Thymus (tissue), 11 donors: ENCODE results near the gene MRPS27. TPM values are rescaled to one million over a fixed set of nuclear protein-coding genes. Genes with fewer than 3 reads are reported as not detected.

Experiments
- DNase-seq, 9 donors: peaks; one replicate each; pipeline ENCODE4 v3.0.0-alpha.2; 2013; ENCODE audit warnings: low spot score in 9 of 9, low read depth in 6 of 9, missing footprints in 1 of 9
- H3K27ac ChIP-seq, 2 donors: one replicate each; pipeline ENCODE4 v1.5.1; 2013; ENCODE audit warnings: control low read depth in 1 of 2, low read depth in 1 of 2, low read length in 1 of 2, mild to moderate bottlenecking in 1 of 2, moderate library complexity in 1 of 2
- H3K27me3 ChIP-seq, 2 donors: one replicate each; pipeline ENCODE4 v1.5.1; 2013; ENCODE audit warnings: low read length in 1 of 2; ENCODE audit not compliant: control insufficient read depth in 2 of 2, insufficient read depth in 1 of 2
- H3K36me3 ChIP-seq, 2 donors: one replicate each; pipeline ENCODE4 v1.5.1; 2013; ENCODE audit warnings: low read length in 1 of 2, mild to moderate bottlenecking in 1 of 2, moderate library complexity in 1 of 2; ENCODE audit not compliant: control insufficient read depth in 2 of 2, insufficient read depth in 2 of 2
- H3K4me1 ChIP-seq, 2 donors: one replicate each; pipeline ENCODE4 v1.5.1; 2013; ENCODE audit warnings: low read length in 2 of 2; ENCODE audit not compliant: control insufficient read depth in 2 of 2, insufficient read depth in 2 of 2
- H3K4me3 ChIP-seq, 2 donors: one replicate each; pipeline ENCODE4 v1.5.1; 2013; ENCODE audit warnings: low read length in 2 of 2, control low read depth in 1 of 2, mild to moderate bottlenecking in 1 of 2
- H3K9me3 ChIP-seq, 2 donors: one replicate each; pipeline ENCODE4 v1.5.1; 2013; ENCODE audit warnings: low read length in 1 of 2, mild to moderate bottlenecking in 1 of 2; ENCODE audit not compliant: control insufficient read depth in 2 of 2, insufficient read depth in 1 of 2
- WGBS: extraction: QIAGEN DNeasy Blood & Tissue Kit; methylation state at CpG from one replicate; pipeline ENCODE4 v1.1.7; 2013; 5-methylcytosine and 5-hydroxymethylcytosine counted together
- polyA plus RNA-seq: library from polyadenylated mRNA; stranded (reverse); fragments of 200-250 nt; gene quantifications from one replicate; pipeline ENCODE4 v1.2.3, GENCODE V29; 2013
- total RNA-seq: library from RNA; stranded (reverse); fragments of 120-200 nt; gene quantifications from one replicate; pipeline ENCODE4 v1.2.4, GENCODE V29; 2013
- donor health status: healthy.

Gene MRPS27
- total and polyA plus RNA-seq, 2 donors: 27.9 to 46.0 TPM

GRCh38 chr5:72267685-72268084 is 52.4 kb downstream of the MRPS27 start:
- Histone ChIP-seq H3K27ac (no peak overlapping the region), H3K4me1 (no peaks in the 10 kb centered on the region), H3K36me3 (peaks cover 0 to 4% of the 10 kb centered on the region in 2 donors), H3K9me3 (no peaks in the 10 kb centered on the region), H3K4me3 (no peak overlapping the region), H3K27me3 (no peaks in the 10 kb centered on the region)
- no peak for DNase-seq

GRCh38 chr5:72266862-72267261 is 53.2 kb downstream of the MRPS27 start:
- Histone ChIP-seq H3K4me1 (no peaks in the 10 kb centered on the region), H3K36me3 (no peaks in the 10 kb centered on the region), H3K9me3 (no peaks in the 10 kb centered on the region), H3K27ac (no peak overlapping the region), H3K27me3 (no peaks in the 10 kb centered on the region), H3K4me3 (no peak overlapping the region)
- no peak for DNase-seq
- WGBS: 97% methylated on average over 2 of the region's 2 CpGs

DNA sequence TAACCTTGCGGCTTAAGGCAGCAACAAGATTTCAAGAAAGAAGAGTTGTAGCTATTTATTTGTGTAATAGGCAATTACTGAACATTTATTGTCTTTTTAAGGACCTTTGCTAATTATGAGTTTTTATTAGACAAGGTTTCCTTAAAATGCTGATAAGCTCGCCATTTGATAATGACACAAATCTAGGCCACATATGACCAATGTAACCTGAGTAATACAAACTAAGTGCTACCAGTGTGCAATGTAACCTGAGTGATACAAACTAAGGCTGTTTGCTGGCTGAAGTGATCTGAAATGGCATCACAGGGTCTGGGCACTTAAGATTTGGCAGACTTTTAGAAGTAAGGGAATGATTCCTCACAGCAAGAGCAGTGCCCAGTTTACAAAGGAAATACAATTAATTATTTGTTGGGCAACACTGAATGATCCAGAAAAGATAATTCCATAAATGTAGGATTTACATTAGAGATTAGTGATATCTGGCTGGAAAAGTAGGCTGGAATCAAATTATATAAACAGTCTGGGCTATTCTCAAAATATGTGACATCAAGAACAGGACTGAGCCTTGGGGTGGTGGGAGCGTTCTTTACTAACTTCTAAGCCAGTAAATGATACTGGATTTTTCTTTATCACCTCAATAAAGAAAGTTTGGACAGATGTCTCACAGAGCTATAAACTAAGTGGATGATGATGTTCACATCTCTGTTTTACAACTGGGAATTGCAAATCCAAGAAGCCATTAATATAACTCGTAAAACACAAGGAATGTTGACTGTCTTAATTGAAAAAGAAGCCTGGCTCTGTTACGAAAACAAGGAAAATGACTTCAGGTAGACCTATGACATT is 54.8 kb downstream of the MRPS27 start:
- H3K4me3 ChIP-seq: no peak overlapping the region
- H3K36me3 ChIP-seq: no peaks in the 10 kb centered on the region
- H3K9me3 ChIP-seq: no peaks in the 10 kb centered on the region
- H3K27ac ChIP-seq: no peak overlapping the region
- no peaks in the 10 kb centered on the region for H3K27me3 ChIP-seq
- DNase-seq: no peak
- H3K4me1 ChIP-seq: no peaks in the 10 kb centered on the region
- 98% methylated on average over 5 of the region's 5 CpGs for WGBS

DNA sequence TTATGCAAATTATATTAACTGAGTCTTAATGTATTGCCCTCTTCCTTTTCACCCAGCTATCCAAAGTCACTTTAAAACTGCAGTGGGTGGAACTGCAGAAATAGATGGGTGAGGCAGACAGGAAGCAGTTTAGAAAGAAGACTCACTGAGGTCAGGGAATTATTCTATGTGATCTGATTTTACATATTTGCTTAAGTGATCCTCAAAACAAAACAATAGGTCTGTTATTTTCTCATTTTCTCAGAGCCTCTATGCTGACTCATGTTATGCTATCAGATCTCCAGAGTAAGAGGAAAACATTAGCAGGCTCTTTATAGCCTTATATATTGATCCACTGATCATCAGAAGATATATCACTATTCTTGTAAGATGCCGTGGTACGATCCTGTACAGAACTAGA is 63.5 kb downstream of the MRPS27 start:
- no peak overlapping the region for H3K27ac ChIP-seq
- H3K4me3 ChIP-seq: no peak overlapping the region
- WGBS: 96% methylated on average over 2 of the region's 2 CpGs
- H3K36me3 ChIP-seq: no peaks in the 10 kb centered on the region
- no peaks in the 10 kb centered on the region for H3K9me3 ChIP-seq
- no peaks in the 10 kb centered on the region for H3K4me1 ChIP-seq
- no peak for DNase-seq
- no peaks in the 10 kb centered on the region for H3K27me3 ChIP-seq

DNA sequence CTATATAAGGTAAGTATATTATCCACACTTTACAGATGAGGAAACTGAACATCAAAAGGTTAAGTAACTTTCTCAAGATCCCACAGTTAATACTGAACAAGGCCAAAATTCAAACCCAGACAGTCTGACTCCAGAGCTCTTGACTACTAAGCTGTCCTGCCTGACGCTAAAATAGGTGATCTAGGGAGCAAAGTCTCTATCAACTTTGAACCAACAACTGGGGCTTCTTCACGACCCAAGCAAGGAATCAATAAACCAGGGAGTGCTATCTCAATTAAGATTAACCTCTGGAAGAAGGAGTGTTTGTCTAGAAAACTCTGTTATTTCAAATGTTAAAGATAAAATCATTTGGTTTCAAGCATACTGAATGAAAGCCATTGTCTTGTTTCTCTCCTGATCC is 64.4 kb downstream of the MRPS27 start:
- Histone ChIP-seq H3K9me3 (no peaks in the 10 kb centered on the region), H3K36me3 (peaks cover 0 to 3% of the 10 kb centered on the region in 2 donors), H3K4me1 (no peaks in the 10 kb centered on the region), H3K27ac (no peak overlapping the region), H3K4me3 (no peak overlapping the region), H3K27me3 (no peaks in the 10 kb centered on the region)
- no peak for DNase-seq
- WGBS: over 99% methylated on average over 2 of the region's 2 CpGs

DNA sequence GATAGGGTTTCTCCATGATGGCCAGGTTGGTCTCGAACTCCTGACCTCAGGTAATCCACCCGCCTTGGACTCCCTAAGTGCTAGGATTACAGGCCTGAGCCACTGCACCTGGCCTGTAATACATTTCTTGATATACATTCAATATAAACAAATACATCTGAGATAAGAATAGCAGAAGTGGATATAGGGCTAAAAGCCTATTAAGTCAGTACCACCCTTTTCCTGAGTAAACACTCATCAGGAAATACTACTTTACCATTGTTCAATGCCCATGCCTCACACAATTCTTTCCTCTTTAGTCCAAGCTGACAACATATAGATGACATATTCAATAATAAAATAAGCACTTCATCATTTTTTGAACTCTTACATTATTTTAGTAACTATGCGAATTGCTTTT is 64.8 kb downstream of the MRPS27 start:
- no peaks in the 10 kb centered on the region for H3K27me3 ChIP-seq
- H3K9me3 ChIP-seq: no peaks in the 10 kb centered on the region
- H3K36me3 ChIP-seq: peaks cover 0 to 3% of the 10 kb centered on the region in 2 donors
- H3K27ac ChIP-seq: no peak overlapping the region
- no peak overlapping the region for H3K4me3 ChIP-seq
- 98% methylated on average over 3 of the region's 3 CpGs for WGBS
- DNase-seq: no peak
- no peaks in the 10 kb centered on the region for H3K4me1 ChIP-seq

- WGBS: 98% methylated on average over 5 of the region's 5 CpGs
- no peaks in the 10 kb centered on the region for H3K27me3 ChIP-seq
- no peak overlapping the region for H3K4me3 ChIP-seq
- no peaks in the 10 kb centered on the region for H3K9me3 ChIP-seq
- no peak for DNase-seq
- H3K4me1 ChIP-seq: no peaks in the 10 kb centered on the region
- H3K27ac ChIP-seq: no peak overlapping the region
- peaks cover 0 to 3% of the 10 kb centered on the region in 2 donors for H3K36me3 ChIP-seq
Measured at GRCh38 chr5:72252574-72253155, 67.4 kb downstream of the MRPS27 start.

DNA sequence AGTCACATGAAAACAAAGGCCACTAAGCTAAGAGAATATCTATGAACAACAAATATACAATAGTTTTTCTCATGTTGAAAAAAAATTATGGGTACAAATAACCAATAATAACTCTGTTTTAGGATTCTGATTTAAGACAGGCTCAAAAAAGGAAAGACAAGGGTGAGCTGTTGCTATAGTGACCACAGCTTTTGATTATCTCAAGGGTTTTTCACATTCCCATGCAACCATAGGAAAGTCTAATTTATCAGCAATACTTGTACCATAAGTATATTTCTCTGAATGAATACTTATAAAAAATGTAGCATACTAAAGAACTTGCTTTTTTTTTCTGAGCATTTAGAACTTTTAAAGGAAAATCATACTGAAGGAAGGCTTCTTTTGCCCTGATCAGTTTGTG is 68.0 kb downstream of the MRPS27 start:
- H3K36me3 ChIP-seq: peaks cover 0 to 3% of the 10 kb centered on the region in 2 donors
- H3K4me1 ChIP-seq: no peaks in the 10 kb centered on the region
- H3K9me3 ChIP-seq: no peaks in the 10 kb centered on the region
- no peak overlapping the region for H3K27ac ChIP-seq
- H3K27me3 ChIP-seq: no peaks in the 10 kb centered on the region
- no peak for DNase-seq
- H3K4me3 ChIP-seq: no peak overlapping the region

DNA sequence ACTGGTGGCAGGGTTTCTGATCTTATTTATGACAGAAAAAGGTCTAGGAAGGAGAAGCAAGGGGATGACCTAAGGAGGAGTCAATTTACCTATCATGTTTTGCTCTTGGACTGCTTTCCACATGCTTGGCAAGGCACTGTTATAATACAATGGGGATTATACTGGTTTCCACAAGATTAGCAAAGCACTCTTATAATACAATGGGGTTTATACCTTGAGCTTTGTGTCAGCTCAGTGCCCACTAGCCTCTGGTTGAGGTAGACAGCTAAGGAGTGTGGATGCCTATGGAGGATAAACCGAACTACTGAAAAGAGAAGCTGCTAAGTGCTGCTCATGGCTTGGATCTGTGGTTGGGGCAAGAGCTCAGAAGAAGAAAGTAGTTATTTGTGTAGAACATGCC is 68.7 kb downstream of the MRPS27 start:
- no peak overlapping the region for H3K27ac ChIP-seq
- no peak for DNase-seq
- H3K9me3 ChIP-seq: no peaks in the 10 kb centered on the region
- no peaks in the 10 kb centered on the region for H3K27me3 ChIP-seq
- no peaks in the 10 kb centered on the region for H3K4me1 ChIP-seq
- peaks cover 0 to 3% of the 10 kb centered on the region in 2 donors for H3K36me3 ChIP-seq
- WGBS: 93% methylated on average over 1 of the region's 1 CpG
- H3K4me3 ChIP-seq: no peak overlapping the region
